ENCODE measurements around the gene LRRFIP2.

- TF ChIP-seq CTCF (IDR thresholded peaks at IDR 0.05 in 4 of 5, conservative IDR thresholded peaks at IDR 0.05 in 1 of 5) (no peak), POLR2A (IDR thresholded peaks at IDR 0.05) (no peak)
Observed at GRCh38 chr3:37082317-37082716, 92.1 kb downstream of the LRRFIP2 start.

Measured in gastrocnemius medialis (tissue), 4 donors.